ENCODE results near the gene EFCAB9. TPM values are rescaled to one million over a fixed set of nuclear protein-coding genes. Genes with fewer than 3 reads are reported as not detected.

EFCAB9 gene
- total RNA-seq, 4 donors from 2014 or later, result not detected

DNA sequence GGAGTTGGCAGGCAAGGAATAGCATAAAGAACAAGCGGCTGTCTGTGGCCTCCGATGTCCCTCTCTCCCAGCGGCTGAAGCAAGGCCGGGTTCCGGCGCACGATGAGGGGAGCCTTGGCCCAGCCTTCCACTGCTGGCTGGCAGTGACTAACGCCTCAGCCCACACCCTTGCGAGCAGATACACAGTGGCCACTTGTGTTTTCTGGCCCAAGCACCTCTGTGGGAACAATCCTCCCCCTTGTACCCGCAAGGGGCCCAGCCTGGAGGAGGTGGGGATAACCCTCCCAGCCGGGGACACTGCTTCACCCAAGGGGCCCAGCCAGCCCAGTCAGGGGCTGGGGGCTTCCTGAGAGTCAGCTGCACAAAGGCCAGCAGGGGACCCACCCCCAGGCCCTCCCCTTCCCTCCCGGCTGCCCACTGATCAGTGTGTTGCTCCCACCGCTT lies 29.2 kb upstream of the EFCAB9 start:
- TF ChIP-seq CTCF (IDR thresholded peaks at IDR 0.05) (no peak), POLR2A (IDR thresholded peaks at IDR 0.05; ENCODE audit: low read depth) (no peak), EP300 (IDR thresholded peaks at IDR 0.05) (no peak), POLR2AphosphoS5 (IDR thresholded peaks at IDR 0.05) (no peak)
- intact Hi-C loops (cut with DNase I), result no loop called here
- Histone ChIP-seq H3K9me3 (no peaks in the 10 kb centered on the region), H3K36me3 (no peaks in the 10 kb centered on the region), H3K27me3 (no peaks in the 10 kb centered on the region), H3K27ac (replicated peaks in 1 of 4) (peak overlapping the region; percentile 39 to 66 (median 48)), H3K4me3 (no peak overlapping the region), H3K4me1 (peaks cover 41 to 72% (median 71%) of the 10 kb centered on the region in 4 donors)
- 62% methylated on average over 10 of the region's 13 CpGs for WGBS
- no peak for DNase-seq (ENCODE audit: extremely low spot score)

GRCh38 chr5:172165465-172165864 lies 28.5 kb upstream of the EFCAB9 start:
- intact Hi-C loops (cut with DNase I), result no loop called here
- no peaks in the 10 kb centered on the region for H3K9me3 ChIP-seq
- H3K27me3 ChIP-seq, result no peaks in the 10 kb centered on the region
- DNase-seq (ENCODE audit: extremely low spot score), result no peak
- H3K4me3 ChIP-seq, result no peak overlapping the region
- peaks cover 42 to 75% (median 72%) of the 10 kb centered on the region in 4 donors for H3K4me1 ChIP-seq
- H3K27ac ChIP-seq (replicated peaks in 1 of 4), result peak overlapping the region; percentile 39 to 66 (median 48)
- no peaks in the 10 kb centered on the region for H3K36me3 ChIP-seq
- 85% methylated on average over 7 of the region's 7 CpGs for WGBS
- TF ChIP-seq CTCF (IDR thresholded peaks at IDR 0.05) (no peak), EP300 (IDR thresholded peaks at IDR 0.05) (no peak), POLR2AphosphoS5 (IDR thresholded peaks at IDR 0.05) (no peak), POLR2A (IDR thresholded peaks at IDR 0.05; ENCODE audit: low read depth) (no peak)

DNA sequence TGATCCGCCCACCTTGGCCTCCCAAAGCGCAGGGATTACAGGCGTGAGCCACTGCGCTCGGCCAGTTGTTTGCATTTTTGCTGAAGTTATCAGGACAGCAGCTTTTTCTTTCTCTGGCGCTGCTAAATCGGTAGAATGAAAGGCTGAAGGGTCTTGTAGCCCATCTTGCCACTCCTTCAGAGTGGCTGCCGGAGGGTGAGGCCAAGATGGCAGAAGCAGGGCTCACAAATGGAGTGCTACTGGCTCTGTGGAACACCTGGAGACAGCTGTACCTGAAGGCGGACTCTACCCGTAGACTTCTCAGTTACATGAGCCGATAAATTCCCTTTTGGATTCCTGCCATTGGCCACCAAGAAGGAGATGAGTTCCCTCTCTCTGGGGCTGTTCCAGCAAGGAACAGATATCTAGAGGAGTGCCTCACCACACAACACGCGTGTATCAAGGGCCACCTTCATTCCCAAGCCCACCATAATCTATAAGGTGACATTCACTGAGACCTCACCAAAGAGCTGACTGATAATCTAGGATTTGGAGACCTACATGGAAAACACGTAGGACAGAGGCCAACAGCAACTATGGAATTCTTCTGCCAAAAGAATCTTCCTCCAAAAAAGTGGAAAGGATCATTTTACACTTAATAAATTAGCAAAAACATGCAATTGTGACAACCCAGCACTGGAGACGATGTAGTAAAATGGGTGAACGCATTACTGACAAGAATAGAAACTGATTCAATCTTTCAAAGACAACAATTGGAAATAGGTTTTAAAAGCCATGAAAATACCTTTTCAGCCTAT lies 27.7 kb upstream of the EFCAB9 start:
- H3K27ac ChIP-seq (replicated peaks in 1 of 4), result peak overlapping the region; percentile 42 to 66 (median 55)

DNA sequence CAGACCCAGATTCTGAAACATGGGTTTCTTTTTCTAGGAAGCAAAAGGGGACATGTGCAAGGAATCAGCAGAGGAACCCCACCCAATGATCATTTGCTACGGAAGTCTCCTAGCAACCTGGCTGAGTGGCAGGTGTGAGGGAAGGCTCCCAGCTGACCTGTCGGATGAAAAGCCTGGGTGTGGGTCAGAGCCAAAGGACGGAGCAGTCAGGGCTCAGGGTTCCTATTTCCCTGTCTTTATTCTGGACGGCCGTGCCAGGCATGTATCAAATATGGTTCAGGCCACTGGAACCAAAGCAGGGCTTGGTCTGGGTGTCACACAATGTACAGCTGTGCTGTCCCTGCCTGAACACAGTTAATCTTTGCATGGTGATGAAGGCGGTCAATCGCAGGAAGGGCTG lies 26.1 kb upstream of the EFCAB9 start:
- WGBS, result 59% methylated on average over 5 of the region's 7 CpGs

More for the DNA sequence above, 27.7 kb upstream of the EFCAB9 start:
- no peaks in the 10 kb centered on the region for H3K27me3 ChIP-seq
- WGBS, result 69% methylated on average over 14 of the region's 16 CpGs
- intact Hi-C loops (cut with DNase I), result no loop called here
- no peak overlapping the region for H3K4me3 ChIP-seq
- peaks cover 42 to 80% (median 75%) of the 10 kb centered on the region in 4 donors for H3K4me1 ChIP-seq
- TF ChIP-seq EP300 (IDR thresholded peaks at IDR 0.05) (no peak), POLR2A (IDR thresholded peaks at IDR 0.05; ENCODE audit: low read depth) (no peak), CTCF (IDR thresholded peaks at IDR 0.05) (no peak), POLR2AphosphoS5 (IDR thresholded peaks at IDR 0.05) (no peak)
- no peak for DNase-seq (ENCODE audit: extremely low spot score)
- H3K36me3 ChIP-seq, result no peaks in the 10 kb centered on the region
- H3K9me3 ChIP-seq, result no peaks in the 10 kb centered on the region

More for the DNA sequence above, 26.1 kb upstream of the EFCAB9 start:
- peak; percentile 54 to 65 for TF ChIP-seq POLR2AphosphoS5 (IDR thresholded peaks at IDR 0.05)
- TF ChIP-seq POLR2A (IDR thresholded peaks at IDR 0.05; ENCODE audit: low read depth), result no peak
- TF ChIP-seq EP300 (IDR thresholded peaks at IDR 0.05), result no peak
- no peak for TF ChIP-seq CTCF (IDR thresholded peaks at IDR 0.05)
- H3K9me3 ChIP-seq, result no peaks in the 10 kb centered on the region
- peaks cover 42 to 76% (median 71%) of the 10 kb centered on the region in 4 donors for H3K4me1 ChIP-seq
- DNase-seq (ENCODE audit: extremely low spot score), result no peak
- intact Hi-C loops (cut with DNase I), result no loop called here
- H3K36me3 ChIP-seq, result no peaks in the 10 kb centered on the region
- H3K27ac ChIP-seq (replicated peaks in 1 of 4), result peak overlapping the region; percentile 42 to 66 (median 54)
- H3K4me3 ChIP-seq, result no peak overlapping the region
- H3K27me3 ChIP-seq, result no peaks in the 10 kb centered on the region

Measured in esophagus muscularis mucosa (tissue), 4 donors.